HL-60/S4 treated with retinoic acid at 250 ng/mL for 4 days and 3 days (cell line): ENCODE results near the gene EGR4.
"Not testable (repeated sequence)": the region's sequence is repeated elsewhere in the genome, so short reads cannot be mapped to it uniquely, and the experiment has no call there.

ENCODE experiments used
- in situ Hi-C: fragments of 300-500 bp; cut with MboI; formaldehyde crosslinking; loops from 2 replicates; pipeline ENCODE4 v1.7.0; 2022; ENCODE audit warnings: low sequenced_read_pairs

The EGR4 gene

DNA sequence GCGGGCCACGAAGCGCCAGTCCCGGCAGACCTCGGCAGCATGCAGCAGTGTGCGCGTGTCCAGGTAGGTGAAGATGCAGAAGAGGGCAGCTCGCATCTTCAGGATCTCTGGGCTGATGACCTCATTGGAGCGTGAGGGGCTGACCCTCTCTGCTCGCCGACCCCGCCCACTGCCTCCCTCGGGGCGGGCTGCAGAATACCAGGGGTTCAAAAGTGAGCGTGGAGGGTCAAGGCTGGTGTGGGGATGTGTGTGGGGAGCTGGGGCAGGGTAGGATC, 29.1 kb downstream of the EGR4 start:
- in situ Hi-C loops = no loop called here

DNA sequence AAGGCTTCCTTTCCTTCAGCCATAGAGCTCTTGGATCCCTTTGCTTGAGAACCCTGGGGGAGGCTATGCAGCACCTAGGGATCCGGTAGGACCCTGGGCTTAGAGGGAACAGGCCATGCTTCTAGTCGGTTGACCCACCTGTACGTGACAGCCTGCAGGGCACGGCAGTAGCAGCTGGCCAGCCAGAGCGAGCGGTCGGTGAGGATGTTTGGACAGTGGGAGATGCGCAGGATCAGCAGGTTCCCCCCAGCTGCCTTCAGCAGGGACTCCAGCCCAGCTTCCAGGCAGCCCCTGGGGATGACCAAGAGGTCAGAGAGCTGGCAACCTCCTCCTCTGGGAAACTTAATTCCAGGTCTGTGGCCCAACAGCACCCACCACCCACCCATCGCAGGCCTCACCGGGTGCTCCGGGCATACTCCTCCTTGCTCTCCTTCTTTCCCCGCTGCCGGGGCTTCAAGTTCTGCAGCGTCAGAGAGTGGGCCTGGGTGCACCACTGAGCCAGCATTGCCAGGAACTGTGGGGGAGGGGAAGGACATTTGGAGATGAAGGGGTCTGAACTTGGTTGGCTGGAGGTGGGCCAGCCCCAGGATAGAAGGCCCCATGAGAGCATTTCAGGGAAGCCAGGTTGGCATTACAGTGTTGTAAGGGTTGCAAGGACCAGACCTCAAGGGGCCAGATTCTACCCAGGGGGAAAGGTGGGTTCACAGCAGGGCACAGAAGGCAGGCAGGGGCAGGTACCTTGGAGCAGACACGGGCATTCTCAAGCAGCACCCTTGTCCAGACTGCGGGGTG, 29.6 kb downstream of the EGR4 start:
- in situ Hi-C loops = no loop called here

DNA sequence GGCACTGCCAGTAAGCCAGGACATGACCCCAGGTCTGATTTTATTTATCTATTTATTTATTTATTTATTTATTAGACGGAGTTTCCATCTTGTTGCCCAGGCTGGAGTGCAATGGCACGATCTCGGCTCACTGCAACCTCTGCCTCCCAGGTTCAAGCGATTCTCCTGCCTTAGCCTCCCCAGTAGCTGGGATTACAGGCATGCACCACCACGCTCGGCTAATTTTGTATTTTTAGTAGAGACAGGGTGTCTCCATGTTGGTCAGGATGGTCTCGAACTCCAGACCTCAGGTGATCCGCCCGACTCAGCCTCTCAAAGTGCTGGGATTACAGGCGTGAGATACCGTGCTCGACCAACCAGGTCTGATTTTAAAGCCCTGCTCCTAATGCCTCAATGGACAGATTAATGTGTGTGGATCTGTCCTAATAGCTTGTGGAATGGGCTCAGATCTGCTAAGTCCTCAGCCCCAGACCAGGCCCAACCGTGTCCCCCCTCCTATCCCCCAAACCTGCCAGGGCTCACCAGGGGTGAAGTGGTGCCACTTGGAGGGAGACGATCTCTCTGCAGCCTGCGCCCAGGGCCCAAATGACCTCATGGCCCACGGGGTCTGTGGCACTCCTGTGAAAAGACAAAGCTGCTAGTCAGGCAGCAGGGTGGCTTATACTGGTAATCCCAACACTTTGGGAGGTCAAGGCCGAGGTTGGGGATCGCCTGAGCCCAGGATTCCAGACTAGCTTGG, 30.5 kb downstream of the EGR4 start:
- in situ Hi-C loops = not testable (repeated sequence)

DNA sequence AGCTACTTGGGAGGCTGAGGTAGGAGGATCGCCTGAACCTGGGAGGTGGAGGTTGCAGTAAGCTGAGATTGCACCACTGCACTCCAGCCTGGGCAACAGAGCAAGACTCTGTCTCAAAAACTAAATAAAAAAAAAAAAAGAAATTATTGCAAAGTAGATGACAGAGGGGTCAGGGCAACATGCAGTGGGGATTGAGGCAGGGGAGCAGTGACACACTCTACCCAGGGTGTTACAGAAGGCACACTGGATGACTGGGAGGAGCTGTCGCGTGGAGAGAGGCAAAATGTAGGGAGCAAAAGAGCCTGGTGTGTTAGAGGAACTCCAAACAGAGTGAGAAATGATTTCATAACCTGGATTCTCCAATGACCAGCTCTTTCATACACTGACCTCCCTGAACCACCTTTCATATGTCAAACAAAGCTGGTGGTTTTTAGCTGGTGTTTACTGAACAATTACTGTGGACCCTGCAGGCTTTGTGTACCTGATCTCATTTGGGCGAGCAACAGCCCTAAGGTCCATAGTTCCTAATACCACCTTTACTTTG, 31.2 kb downstream of the EGR4 start:
- in situ Hi-C loops = no loop called here

DNA sequence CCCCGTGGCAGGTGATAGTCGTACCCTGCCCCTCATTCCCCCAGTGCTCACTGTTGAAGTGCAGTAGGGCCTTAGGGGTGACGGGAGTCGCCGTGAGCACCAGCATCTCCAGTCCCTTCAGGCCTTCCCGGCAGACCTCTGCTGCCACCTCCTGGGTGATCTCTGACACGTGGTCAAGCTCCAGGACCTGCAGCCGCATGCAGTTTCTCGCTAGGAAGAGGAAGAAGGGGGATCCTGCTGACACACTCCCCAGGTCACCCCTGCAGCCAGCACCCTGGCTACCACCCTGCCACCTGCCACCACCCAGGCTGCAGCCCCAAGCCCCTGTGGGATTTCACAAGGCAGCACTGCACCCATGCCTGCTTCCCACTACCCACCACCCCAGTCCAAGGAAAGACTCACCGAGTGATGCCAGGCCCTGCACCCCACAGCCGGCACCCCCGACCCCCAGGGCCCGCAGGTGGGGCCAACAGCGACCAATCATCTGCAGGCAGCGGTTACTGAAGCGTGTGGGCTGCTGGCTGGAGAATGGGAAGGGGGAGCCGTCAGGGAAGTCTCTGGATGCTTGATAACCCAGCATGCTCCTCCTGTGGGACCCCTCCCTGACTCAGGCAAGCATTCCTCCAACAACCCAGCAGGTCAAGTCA, 32.9 kb downstream of the EGR4 start:
- in situ Hi-C loops = no loop called here

DNA sequence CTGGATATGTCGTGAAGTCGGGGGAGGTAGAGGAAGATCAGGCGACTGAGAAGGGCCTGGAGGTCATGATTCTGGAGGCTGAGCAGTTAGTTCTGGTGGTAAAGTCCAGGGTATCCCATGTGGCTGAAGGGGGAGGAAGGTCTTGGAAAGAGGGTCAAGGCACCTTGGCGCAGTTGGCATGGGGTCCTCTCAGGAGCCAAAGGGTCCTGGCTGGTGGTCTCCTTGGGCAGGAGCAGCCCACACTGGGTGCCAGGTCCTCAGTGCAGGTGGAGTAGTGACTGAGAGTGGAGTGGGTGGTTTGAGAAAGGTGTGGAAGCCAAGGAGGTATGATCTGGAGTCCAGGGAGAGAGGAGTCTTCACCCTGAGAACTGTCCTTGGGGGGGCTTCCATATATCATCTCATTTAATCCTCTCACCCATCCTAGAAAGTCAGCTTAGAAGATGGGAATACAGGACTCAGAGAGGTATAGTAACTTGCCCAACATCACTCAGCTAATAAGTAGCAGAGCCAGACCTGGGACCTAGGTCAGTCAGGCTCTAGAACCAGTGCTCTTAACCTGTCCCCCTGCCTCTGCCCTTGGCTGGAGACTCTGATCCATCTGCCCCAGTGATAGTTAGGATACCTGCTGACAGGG, 33.5 kb downstream of the EGR4 start:
- in situ Hi-C loops = no loop called here

DNA sequence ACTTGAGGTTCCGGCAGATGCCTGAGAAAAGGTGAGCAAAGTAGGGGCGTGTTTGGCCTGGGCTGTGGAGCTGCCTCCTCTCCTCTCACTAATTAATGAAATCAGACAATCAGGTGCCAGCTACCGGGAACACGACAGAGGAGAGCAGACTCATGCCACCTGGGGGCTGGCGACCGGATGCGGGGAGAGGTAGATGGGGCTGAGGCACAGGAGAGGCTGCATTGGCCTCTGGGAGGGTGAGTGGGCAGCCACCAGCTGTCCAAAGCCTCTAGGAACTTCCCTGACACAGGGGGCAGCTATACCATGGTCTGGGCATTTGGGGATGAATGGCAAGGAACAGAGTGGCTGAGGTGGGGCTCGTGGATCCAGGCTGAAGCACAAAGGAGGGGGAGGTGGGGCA, 34.1 kb downstream of the EGR4 start:
- in situ Hi-C loops = no loop called here

DNA sequence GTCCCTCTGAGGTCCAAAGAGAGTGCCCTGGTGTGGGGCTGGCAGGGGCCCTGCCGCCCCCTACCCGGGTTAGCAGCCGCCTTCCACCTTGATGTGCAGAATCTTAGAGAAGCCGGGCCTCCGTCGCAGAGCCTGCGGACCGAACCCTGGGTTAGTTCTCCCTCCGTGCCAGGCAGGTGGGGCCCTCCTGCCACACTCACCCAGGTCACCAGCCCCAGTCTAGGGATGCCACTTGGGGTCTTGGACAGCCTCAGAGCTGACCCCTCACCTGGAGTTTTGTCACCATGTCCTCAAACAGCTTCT, 34.5 kb downstream of the EGR4 start:
- in situ Hi-C loops = no loop called here

DNA sequence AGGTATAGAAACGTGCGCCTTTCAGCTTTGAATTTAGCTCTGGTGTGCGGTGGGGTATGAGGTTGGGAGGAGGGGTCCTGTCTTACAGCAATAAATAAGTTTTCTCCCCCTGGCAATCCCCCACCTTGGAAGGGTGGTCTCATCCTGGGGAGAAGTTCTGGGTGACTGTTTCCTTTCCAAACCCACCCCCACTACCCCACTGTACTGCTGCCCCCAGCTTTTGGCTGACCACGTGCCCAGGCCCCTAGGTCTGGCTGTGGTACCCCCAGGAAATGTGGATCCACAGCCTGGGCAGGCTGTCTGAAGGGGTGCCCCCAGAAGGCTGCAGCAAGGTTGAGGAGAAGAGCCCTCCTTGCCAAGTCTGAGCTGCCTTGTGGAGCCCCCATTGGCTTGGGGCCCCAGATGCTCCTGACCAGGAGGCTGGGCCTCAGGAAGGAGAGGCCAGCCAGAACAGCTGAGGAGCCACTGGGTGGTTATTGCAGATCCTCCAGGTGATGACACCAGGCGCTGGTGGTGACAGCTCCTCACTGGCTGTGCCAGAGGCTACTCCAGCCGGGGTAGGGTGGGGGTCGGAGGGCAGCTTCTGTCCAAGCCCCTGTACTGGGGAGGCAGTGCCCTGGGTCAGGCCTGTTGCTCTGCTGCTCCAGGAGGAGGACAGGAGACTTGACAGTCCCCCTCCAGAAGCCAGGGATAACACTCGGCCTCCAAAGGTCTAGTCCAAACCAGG, 35.0 kb downstream of the EGR4 start:
- in situ Hi-C loops = no loop called here

DNA sequence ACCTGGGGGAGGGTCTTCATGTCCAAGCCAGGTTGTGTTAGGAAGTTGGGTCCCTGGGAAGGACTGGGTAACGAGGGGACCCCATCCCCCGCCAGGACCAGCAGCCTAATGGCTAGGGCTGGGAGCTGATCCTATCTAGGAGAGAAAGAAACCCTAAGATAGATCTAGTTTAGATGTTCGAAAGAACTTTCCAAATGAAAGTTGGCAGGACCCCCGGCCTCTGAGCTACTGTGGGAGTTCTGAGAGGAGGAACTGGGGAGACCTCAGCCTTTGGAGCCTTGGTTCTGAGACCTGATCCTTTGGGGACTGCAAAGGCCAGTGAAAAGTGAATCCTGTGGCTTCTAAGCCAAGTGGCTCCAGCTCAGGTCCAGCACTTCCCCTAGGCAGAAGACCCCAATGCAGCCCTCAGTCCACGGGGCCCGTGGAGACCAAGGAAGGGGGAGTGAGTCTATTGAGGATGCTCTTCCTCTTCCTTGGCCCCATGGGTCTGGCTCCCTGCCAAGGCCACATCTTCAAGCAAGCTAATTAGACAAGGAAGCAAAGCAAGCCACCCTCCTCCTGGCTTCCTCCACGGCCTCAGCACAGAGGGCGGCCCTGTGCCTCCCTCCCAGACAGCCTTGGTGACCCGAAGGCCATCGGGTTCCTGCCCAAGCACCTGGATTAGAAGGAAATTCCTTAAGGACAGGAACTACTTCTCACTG, 35.8 kb downstream of the EGR4 start:
- in situ Hi-C loops = no loop called here

DNA sequence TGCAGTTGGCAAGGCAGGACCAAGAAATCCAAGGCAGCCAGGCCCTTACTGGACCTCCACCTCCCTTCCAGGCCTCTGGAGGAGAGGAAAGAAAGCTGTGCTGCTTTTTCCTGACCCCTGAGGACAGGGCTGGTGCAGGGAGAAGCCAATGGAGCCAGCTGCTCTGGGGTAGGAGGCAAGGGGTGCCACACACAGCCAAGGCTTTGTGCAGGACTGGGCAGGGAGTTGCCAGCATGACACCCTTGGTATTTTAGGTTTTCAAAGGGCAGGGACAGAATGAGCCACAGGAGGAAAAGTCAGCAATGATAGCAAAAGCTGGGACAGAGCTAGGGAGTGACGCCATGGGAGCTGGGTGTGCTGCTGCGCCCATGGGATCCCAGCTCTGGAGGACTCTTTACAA, 36.3 kb downstream of the EGR4 start:
- in situ Hi-C loops = no loop called here

DNA sequence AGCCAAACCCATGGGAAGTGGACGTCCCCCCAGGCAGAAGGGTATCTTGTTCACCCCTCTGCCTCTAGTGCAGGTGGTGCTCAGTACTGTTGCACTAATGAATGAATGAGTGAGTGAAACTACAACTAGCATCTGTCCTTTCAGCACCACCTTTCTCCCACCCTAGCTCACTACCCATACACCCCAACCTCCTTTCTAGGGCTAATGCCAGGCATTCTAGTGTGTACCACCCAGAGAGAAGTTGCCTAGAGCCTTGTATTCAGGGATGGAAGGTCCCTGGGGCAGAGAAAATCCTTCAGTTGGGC, 36.8 kb downstream of the EGR4 start:
- in situ Hi-C loops = no loop called here

DNA sequence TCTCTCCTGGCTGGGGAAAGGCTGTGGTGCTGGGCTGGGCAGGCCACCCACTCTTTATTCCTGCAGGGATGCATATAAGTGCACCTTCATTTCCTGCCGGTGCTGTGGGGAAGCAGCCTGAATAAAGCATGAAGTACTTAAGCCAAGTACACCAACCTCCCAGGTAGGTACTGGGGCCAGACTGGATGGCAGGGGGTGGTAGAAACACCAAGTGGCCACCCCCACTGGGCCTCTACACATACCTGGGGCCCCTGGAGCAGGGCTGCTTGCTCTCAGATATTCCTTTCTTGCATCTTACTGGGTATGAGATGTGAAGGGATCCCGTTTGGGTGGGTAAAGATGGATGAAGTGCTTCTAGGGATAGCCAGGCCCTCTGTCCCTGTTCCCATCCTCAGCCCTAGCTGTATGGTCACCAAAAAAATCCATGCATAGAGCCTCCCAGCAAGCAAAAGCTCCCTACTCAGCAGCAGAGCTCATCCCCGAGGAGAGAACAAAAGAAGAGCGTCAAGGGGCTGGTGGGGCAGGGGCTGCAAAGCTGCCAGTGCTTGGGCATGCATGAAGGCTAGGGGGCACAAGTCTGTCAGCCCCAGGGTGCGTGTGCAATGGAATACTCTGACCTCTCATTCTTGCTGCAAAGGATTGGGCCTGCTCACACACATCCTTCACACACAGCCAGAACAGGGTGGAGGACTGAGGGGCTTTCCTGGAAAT, 37.3 kb downstream of the EGR4 start:
- in situ Hi-C loops = no loop called here

DNA sequence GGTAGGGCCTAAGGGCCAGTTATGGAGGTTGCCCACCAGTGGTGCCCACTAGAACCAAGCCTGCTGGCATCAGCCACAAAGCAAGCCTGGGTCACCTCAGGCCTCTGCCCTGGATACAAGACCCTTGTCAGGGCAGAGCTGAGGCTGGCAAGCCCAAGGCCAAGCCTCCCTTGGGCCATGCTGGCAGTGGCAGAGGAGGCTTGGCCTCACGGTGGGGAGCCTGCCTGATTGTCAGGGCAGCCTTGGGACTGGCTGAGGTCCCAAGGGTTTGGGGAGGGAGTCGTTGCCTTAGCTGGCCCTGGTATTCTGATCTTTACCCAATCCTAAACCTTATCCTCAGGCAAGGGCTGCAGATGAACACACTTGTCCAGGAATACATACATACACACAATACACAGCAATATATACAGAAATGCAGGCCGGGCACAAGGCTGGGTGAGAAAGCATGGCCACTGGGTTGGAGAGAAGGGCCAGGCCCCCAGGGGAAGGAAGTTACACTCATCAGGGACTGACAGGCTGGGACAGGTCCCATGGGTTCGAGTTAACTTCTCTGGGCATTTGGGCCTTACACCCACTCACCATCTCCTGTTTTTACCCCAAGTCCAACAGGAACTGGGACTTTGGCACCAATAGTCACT, 38.2 kb downstream of the EGR4 start:
- in situ Hi-C loops = no loop called here

DNA sequence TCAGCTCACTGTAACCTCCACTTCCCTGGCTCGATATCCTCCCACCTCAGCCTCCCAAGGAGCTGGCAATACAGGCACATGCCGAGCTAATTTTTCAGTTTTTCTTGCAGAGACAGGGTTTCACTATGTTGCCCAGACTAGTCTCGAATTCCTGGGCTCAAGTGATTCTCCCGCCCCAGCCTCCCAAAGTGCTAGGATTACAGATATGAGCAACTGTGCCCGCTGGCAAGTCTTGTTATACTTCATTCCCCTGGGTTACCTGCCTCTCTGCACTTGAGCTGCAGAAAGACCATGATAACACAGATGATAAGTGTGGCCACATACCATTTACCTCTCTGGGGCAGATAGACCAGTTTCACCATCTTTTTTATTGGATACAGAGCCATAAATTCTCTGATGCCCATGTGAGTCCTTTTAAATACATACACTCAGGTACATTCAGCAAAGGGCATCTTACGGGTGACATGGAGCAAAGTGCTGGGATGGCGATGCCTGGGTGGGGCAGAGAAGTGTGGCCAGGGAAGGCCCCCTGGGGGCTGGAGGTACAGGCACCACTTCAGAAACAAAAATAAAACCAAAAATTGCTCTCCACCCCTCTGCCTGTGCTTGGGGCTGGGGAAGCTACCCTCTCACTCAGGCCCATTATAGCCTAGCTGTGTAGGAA, 38.9 kb downstream of the EGR4 start:
- in situ Hi-C loops = no loop called here

DNA sequence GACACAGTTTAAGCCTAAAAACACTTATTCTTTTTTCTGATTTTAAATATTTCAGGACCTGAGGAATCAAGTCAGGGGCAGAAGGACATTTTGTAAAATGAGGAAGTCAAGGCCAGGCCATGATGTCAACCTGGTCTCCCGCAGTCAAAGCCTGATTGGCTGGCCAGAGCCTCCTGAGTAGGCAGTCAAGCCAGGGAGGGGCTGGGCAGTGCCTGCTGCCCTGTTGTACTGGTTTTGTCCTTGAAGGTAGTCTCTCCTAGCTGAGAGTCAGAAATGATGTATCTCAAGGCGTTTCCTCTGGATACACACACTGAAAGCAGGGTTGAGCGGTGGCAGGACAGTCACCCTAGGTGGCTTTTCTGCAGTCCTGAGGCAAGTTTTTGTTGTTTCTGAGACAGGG, 39.4 kb downstream of the EGR4 start:
- in situ Hi-C loops = no loop called here

DNA sequence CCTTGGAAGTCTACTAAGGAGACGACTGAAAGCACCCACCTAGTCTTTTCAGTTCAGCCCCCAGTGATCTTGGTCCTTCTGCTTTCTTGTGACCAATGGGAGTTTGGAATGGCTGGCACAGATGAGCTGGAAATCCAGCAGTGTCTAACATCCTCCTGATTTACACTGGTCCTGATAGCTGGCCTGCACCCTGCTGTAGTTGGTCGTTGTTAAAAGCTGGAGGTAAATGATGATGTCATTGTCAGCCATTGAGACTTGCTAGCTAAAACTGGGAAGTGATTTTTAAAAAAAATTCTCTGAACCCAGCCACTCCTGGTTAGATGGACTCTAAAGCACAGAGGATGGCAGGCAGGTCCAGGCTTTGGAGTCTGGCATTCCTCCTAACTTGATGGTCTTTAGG, 39.9 kb downstream of the EGR4 start:
- in situ Hi-C loops = no loop called here

DNA sequence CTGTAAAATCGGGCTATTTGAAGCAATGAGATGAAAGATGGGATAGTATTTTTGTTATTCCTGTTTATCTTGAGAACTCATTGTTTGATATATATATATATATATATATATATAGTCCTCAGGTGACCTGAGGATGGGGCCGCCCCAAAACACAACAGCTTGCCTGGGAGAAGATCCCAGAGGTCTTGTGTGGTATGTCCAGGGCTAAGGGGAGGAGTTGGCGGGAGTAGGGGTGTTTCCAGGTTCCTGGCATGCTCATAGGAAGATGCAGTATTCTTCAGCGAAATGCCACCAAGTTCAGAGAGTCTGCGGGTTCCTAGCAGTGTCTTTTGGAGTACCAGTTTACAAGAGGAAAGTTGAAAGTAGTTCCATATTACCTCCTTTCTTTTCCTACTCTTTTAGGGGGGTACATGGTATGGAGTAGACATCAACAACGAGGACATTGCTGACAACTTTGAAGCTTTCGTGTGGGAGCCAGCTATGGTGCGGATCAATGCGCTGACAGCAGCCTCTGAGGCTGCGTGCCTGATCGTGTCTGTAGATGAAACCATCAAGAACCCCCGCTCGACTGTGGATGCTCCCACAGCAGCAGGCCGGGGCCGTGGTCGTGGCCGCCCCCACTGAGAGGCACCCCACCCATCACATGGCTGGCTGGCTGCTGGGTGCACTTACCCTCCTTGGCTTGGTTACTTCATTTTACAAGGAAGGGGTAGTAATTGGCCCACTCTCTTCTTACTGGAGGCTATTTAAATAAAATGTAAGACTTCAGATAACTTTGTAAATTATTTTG, 40.9 kb downstream of the EGR4 start:
- in situ Hi-C loops = no loop called here
